Bronchial epithelial cell (primary cell): ENCODE results near the gene IFNA5. TPM values are rescaled to one million over a fixed set of nuclear protein-coding genes. Genes with fewer than 3 reads are reported as not detected.
A peak's percentile ranks its signal among the peaks of the same experiment; 100 is the strongest.

Experiments used
- DNase-seq: peaks from one replicate; pipeline ENCODE4 v3.0.0-alpha.2; 2010; ENCODE audit warnings: low read depth
- FAIRE-seq: peaks from 2 replicates; lab custom pipeline; 2011; peaks lifted over from hg19 to GRCh38; lab: Jason Lieb, UNC
- H3K27me3 ChIP-seq: 2 replicates; pipeline ENCODE4 v1.5.1; 2011; ENCODE audit warnings: low read length; ENCODE audit not compliant: control insufficient read depth, insufficient read depth
- H3K36me3 ChIP-seq: 2 replicates; pipeline ENCODE4 v1.5.1; 2011; ENCODE audit warnings: low read length; ENCODE audit not compliant: control insufficient read depth, insufficient read depth
- H3K4me3 ChIP-seq: 2 replicates; pipeline ENCODE4 v1.5.1; 2011; ENCODE audit warnings: mild to moderate bottlenecking, low read depth, low read length, control low read depth
- CTCF ChIP-seq: IDR thresholded peaks from 2 replicates; pipeline ENCODE4 v1.5.1; 2011; ENCODE audit warnings: mild to moderate bottlenecking, moderate library complexity, low read length, control low read depth, inconsistent platforms; ENCODE audit not compliant: insufficient read depth, severe bottlenecking
- total RNA-seq: library from RNA; depleted of rRNA; stranded (reverse); fragments of >200 nt; gene quantifications from 2 replicates; pipeline ENCODE4 v1.2.1, GENCODE V29; 2014

IFNA5 gene
- total RNA-seq, 1 donor from 2014 or later: not detected

DNA sequence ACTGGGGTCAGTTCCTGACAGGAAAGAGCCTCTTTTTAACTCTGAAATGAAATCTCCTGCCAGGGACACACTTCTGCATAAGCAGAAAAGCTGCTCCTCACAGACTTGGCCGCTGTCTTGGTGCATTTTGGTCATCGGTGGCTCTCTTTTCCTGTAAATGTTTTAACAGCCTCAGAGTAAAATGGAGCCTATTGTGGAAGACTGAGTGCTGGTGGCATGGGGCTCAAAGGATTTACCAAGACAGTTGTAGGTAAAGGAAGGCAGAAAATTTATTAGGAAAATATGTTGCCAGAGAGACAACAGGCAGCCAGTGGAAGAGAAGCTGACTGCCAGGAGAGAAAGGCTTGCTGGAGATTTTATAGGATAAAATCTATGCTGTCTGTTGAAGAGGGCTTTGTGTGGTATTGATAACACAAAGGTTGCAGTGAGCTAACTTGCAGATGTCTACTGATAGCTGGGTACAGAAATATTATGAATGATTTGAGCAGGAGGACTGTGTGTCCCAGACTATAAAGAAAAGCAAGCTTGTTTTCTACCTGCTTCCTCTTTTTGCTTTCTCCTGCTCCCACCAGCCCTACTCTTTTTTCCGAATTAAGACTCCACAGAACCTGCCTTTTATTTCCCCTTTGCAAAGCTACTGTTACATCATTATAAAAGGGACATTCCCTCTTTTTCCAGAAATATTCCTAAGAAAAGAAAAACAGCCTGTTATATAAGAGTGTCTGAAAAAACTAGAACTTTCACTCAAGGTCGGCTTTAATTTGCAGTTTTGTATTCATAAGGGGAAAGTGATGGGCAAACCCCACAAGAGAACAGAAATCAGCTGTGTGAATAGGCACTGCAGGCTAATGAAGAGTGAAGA, 37.4 kb downstream of the IFNA5 start:
- FAIRE-seq: no peak
- Histone ChIP-seq H3K27me3 (peaks cover 7% of the 10 kb centered on the region), H3K36me3 (no peaks in the 10 kb centered on the region), H3K4me3 (no peak overlapping the region)
- DNase-seq: no peak
- TF ChIP-seq CTCF: no peak

- FAIRE-seq: no peak
- Histone ChIP-seq H3K4me3 (no peak overlapping the region), H3K27me3 (peaks cover 7% of the 10 kb centered on the region), H3K36me3 (no peaks in the 10 kb centered on the region)
- no peak for DNase-seq
- TF ChIP-seq CTCF: no peak
Measured at GRCh38 chr9:21266733-21267484, 38.2 kb downstream of the IFNA5 start.

DNA sequence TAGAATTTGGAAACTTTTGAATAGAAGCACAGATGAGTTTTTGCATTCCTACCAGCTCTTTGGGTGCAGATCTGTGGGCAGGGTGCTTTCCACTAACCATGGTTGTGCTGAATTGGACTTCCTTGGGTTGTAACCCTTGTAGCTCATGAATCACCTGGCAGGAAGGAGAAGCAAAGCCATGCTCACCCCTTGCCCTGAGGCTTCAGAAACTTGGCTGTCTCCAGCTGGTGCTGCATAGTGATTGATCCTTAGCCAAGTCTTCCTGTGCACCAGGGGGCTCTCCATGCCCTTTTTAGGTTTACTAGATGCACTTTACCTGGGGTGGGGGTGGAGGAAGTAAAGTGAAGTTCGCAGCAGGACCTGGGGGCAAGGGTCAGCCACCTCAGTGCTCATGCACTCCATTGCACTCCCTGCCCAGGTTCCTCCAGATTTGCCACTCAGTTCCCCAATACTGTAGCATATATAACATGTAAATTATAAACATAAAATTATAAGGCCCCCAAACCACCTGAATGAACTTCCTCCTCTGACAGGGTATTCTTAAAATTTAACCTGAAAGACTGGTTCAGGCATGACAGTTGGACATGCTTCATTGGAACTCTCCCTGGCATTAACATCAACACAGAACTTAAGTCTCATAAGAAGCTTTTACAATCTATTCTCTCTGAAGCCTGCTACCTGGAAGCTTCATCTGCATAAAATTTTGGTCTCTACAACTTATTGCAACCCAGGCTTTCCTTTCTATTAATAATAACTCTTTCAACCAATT, 39.5 kb downstream of the IFNA5 start:
- no peak for TF ChIP-seq CTCF
- Histone ChIP-seq H3K27me3 (peaks cover 7% of the 10 kb centered on the region), H3K36me3 (no peaks in the 10 kb centered on the region), H3K4me3 (no peak overlapping the region)
- DNase-seq (peak; percentile 37), FAIRE-seq (no peak)

- FAIRE-seq (no peak), DNase-seq (no peak)
- no peak for TF ChIP-seq CTCF
- Histone ChIP-seq H3K36me3 (no peaks in the 10 kb centered on the region), H3K27me3 (peaks cover 15% of the 10 kb centered on the region), H3K4me3 (no peak overlapping the region)
Measured at GRCh38 chr9:21255538-21256212, 49.4 kb downstream of the IFNA5 start.

Other genes with a start within 250 kb of the IFNA5 start
- gene IFNB1, start 227.4 kb downstream of the IFNA5 start, total RNA-seq: 0.26 TPM in 2 replicates
- not detected in 2 replicates for gene IFNW1, start 163.5 kb downstream of the IFNA5 start, total RNA-seq
- gene IFNA21, start 138.7 kb downstream of the IFNA5 start, total RNA-seq: not detected in 2 replicates
- gene IFNA4, start 117.7 kb downstream of the IFNA5 start, total RNA-seq: not detected in 2 replicates
- gene IFNA7, start 103.1 kb downstream of the IFNA5 start, total RNA-seq: not detected in 2 replicates
- gene IFNA10, start 98.2 kb downstream of the IFNA5 start, total RNA-seq: not detected in 2 replicates
- not detected in 2 replicates for gene IFNA16, start 88.0 kb downstream of the IFNA5 start, total RNA-seq
- not detected in 2 replicates for gene IFNA17, start 77.1 kb downstream of the IFNA5 start, total RNA-seq
- gene IFNA14, start 65.3 kb downstream of the IFNA5 start, total RNA-seq: not detected in 2 replicates
- 22.9 and 25.6 TPM in 2 replicates for gene KLHL9, start 30.1 kb upstream of the IFNA5 start, total RNA-seq
- not detected in 2 replicates for gene IFNA6, start 45.6 kb upstream of the IFNA5 start, total RNA-seq
- not detected in 2 replicates for gene IFNA13, start 62.7 kb upstream of the IFNA5 start, total RNA-seq
- not detected in 2 replicates for gene IFNA2, start 80.1 kb upstream of the IFNA5 start, total RNA-seq
- gene IFNA8, start 103.8 kb upstream of the IFNA5 start, total RNA-seq: not detected in 2 replicates
- gene IFNA1, start 135.1 kb upstream of the IFNA5 start, total RNA-seq: not detected in 2 replicates
- gene IFNE, start 177.0 kb upstream of the IFNA5 start, total RNA-seq: 4.0 and 12.4 TPM in 2 replicates